Ammon's horn (tissue), 1 donor: Measurements from ENCODE around the gene RANBP3L.
A peak's percentile ranks its signal among the peaks of the same experiment; 100 is the strongest.
"Not testable (repeated sequence)": the region's sequence is repeated elsewhere in the genome, so short reads cannot be mapped to it uniquely, and the experiment has no call there.

ENCODE experiments used
- DNase-seq: peaks from one replicate; pipeline ENCODE4 v3.0.0-alpha.2; 2016; ENCODE audit warnings: low spot score

The RANBP3L gene

DNA sequence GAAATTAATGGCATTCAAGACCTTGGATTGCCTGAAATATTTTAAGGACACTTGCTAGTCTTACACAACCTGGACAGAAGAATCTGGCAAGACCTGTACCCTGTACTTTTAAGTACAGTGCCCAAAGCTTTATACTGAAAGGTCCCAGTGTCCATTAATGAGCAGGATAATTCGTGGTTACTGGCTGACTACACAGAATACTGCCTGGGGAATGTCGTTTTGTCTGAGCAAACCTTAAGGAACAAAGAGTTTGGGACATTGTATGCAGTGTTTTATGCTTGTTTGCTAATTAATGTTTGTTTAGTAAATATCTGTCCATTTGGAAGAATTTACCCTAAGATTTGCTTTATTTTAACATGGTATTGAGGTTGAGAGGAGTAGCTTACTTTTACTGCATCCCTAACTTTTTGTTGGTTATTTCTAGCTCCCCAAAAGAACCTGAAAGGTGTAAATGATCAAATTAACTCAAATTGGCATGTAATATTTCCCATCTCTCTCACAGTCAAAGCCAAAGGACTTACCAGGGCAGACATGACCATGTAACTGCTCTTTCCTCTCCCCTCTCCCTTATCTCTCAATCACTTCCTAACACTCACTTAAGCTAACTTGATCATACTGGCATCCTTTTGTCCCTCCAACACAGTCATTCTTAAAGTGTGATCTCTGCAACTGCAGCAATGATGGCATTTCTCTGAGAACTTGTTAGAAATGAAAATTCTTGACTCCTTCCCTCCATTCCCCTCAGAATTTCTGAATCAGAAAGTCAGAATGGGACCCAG lies 15.7 kb downstream of the RANBP3L start:
- DNase-seq, result no peak

- DNase-seq, result not testable (repeated sequence)
Measured at GRCh38 chr5:36283775-36284174, 17.9 kb downstream of the RANBP3L start.

DNA sequence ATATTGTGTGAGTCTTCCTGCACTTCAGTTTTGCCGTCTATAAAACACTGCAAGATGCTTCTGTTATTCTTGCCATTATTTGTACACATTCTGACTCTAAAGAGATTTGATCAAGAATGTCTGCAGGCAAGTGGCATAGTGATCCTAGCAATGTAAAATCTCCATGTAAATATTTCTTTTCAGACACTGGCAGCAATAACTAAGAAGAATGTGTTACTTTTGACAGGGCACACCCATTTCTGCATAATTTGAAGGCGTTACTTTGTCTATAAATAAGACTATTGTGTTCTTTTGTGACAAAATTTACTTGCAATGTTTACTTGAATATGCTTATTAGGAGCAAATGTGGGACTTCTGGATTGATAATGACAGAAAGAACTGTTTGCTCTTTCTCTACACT lies 20.1 kb downstream of the RANBP3L start:
- DNase-seq, result no peak

DNA sequence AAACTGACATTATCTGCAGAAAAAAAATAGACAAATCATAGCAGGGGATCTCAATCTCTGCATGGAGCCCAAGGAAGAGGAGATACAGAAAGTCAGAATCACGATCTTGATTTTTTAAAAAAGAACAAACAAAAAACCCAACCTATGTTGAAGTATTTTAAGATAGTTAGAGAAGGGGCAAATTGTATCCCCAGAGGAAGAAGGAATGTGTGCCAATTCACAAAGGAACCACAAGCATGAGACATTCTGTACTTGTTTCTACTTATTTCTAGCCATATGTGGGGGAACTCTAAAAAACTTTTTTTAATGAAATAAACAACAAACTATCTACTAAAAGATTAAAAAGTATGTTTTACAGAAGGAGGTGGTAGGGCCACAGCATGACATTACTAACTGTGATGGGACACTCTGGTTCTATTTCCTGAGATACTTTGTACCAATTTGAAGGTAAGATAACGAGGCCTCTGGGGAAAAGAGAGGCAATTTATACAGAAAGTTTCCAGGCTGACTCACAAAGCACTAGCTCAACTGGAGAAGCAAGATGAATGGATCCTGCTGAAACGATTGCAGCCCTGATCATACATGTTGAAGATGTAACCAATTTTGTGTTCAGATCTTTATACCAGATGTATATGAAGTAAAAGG lies 22.5 kb downstream of the RANBP3L start:
- no peak for DNase-seq

GRCh38 chr5:36277521-36278176 lies 24.1 kb downstream of the RANBP3L start:
- no peak for DNase-seq

DNA sequence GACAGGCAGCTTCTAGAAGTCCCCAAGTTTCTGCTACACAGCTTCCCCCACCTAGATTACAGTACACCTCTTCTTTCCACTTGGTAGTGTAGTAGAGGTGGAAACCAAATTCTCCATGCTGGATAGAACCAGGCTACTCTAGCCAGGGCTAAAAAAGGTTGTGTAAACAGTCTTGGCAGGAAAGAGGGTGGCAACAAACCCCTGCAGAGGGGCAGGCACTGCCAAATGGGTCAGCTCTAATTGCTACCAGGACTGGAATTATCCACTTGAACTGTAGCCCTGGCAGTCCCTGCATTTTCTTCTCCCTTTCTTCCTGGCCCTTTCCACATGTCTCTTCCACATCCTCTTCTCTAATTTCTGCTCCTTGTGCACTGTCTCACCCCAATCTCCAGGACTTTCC lies 24.8 kb downstream of the RANBP3L start:
- DNase-seq, result peak; percentile 71

DNA sequence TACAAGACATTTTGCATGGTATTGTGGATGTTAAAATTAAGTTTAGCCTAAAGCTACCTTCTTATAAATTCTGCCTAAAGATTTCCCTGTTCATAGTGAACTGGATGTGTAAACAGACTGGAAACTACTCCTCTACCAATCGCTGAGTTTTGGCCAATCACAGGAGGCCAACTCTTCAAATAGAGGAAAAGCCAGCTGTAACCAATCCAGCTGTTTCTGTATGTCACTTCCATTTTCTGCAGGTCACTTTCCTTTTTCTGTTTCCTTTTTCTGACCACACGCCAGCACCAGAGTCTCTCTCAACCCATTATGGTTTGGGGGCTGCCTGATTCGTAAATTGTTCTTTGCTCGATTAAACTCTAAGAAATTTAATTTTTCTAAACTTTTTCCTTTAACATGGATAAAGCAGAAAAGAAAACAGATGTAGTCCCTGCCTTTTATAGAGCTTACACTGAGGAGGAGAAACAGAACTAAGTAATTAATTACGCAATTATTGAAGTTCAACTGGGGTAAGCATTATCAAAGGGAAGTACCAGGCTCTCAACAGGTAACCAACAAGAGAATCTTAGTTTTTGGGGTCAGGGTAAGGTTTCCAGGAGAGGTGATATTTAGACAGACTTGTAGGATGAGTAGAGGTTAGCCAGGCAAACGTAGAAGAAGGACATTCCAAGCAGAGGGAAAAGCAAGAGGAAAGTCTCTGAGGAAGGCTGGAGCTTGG lies 27.7 kb downstream of the RANBP3L start:
- no peak for DNase-seq

DNA sequence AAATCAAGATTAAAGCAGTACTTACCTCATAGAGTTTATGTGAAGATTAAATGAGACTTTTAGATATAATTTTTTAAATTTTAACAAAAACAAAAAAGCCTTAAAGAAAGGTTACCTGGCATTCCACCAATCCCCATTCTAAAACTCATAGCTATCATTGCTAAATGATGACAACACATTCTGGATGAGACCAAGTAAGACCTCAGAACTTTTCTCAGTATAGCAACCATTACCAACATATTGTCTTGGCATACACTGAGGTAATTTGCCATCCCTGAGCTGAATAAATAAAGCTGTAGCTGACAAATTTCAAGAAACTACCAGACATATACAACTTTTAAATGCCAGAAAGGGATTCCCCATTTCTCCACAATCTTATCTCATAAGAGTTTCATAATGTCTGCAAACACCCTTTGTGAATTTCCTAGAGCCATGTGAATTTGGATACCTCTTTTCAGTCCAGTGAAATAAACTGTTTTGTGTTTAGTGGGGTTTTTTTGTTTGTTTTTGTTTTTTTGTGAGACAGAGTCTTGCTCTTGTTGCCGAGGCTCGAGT lies 29.5 kb downstream of the RANBP3L start:
- DNase-seq, result no peak

- DNase-seq, result no peak
Measured at GRCh38 chr5:36270876-36271575, 30.7 kb downstream of the RANBP3L start.

DNA sequence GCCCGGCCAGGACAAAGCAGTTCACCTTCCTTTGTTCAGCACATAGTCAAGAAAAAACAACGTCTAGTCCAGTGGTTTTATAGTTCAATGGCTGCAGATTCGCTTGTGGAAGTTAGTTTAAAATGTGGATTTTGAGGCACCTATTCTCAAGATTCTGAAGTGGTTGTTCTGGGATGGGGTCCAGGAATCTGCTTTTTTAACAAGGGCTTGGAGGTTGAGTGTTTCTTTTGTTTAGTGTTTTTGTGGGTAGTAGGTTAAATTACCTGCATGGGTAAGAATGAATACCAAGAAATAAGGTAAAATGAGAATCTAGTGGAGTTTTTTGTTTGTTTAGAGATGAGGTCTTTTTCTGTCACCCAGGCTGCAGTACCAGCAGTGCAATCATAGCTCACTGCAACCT lies 31.5 kb downstream of the RANBP3L start:
- no peak for DNase-seq

- DNase-seq, result no peak
Measured at GRCh38 chr5:36269478-36269877, 32.2 kb downstream of the RANBP3L start.

DNA sequence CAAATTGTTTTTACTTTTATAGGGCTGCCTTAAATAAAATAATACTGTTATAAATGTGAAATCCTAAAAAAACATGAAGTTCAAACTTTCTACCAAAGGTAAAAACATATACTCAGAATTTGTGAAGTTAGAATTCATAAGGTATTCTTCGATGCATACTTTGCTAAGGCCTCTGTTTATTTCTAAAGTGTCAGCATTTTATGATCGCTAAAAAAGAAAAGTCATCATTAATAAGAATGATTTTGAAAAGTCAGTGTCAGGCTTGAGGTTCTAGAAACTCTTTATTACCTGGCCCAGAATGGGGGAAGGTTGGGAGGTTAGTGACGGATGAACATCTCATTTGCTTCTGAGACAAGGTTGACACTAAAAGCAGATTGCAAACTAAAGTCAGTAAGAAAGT lies 33.8 kb downstream of the RANBP3L start:
- no peak for DNase-seq

GRCh38 chr5:36264202-36264760 lies 37.4 kb downstream of the RANBP3L start:
- no peak for DNase-seq

DNA sequence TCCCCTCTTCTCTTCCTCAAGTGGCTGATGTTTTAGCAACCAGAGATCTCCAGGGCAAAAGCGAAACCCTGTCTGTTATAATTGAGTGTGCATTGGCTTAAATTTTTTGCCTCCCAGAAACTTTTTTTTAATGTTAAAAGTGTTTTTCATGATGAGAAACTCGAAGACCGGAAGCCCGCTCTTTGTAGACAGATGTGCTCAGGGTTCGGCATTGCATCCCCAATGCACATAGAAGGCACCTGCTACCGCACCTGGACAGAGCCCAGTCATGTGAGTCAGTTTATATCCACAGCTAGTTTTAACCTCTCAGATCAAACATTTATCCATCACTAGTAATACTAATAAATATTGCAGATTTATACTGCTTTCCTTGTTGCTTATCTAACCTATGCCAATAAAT lies 40.5 kb downstream of the RANBP3L start:
- no peak for DNase-seq

- no peak for DNase-seq
Measured at GRCh38 chr5:36253575-36253974, 48.1 kb downstream of the RANBP3L start.

GRCh38 chr5:36252722-36253365 lies 48.9 kb downstream of the RANBP3L start:
- peak; percentile 71 for DNase-seq

- DNase-seq, result no peak
Measured at GRCh38 chr5:36251218-36251617, 50.5 kb downstream of the RANBP3L start.

- no peak for DNase-seq
Measured at GRCh38 chr5:36250427-36250826, 51.3 kb downstream of the RANBP3L start.

DNA sequence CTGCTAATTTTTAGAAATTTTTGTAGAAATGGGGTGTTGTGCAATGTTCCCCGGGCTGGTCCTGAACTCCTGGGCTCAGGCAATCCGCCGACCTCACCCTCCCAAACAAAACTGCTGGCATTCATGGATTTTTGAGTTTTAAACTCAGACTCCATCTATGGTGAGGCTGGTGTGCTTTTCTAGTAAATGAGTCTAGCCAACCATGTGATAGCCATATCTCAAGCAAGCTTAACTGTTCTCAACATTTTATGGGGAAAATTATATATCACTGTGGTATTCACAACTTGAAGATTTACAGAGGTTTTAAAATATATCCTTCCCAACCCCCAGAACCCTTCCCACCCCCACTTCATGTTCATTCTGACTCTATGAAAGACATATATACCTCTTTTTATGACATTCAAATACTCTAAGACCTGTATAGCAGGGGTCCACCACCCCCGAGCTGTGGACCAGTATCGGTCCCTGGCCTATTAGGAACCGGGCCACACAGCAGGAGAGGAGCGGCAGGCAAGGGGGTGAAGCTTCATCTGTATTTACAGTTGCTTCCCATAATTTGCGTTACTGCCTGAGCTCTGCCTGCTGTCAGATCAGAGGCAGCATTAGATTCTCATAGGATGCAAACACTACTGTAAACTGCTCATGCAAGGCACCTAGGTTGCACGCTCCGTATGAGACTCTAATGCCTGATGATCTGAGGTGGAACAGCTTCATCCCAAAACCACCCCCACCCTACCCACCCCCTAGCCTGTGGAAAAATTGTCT lies 55.5 kb downstream of the RANBP3L start:
- DNase-seq, result no peak

DNA sequence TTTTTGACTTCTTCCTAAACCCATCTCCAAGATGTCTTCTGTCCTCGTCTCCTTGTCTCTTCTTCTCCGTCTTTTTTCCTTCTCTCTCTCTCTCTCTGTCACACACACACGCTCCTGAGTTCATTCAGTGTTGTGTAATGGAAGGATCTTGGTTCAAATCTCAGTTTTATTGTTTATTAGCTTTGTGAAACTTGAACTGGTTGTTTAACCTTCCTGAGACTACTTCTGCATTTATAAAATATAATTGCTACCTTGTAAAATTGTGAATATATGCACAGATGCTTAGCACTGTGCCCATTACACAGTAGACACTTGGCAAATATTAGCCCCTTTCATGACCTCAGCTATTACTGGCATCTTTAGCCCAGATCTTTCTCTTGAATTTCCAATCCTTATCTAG lies 57.6 kb downstream of the RANBP3L start:
- DNase-seq, result no peak
